ENCODE results near the gene CLDN4.
"Not testable (repeated sequence)": the region's sequence is repeated elsewhere in the genome, so short reads cannot be mapped to it uniquely, and the experiment has no call there.

The CLDN4 gene

GRCh38 chr7:73817121-73817520 is 13.7 kb upstream of the CLDN4 start:
- H3K4me3 ChIP-seq (ENCODE audit: low read depth, low read length), result no peak overlapping the region
- TF ChIP-seq, protein P1, sequence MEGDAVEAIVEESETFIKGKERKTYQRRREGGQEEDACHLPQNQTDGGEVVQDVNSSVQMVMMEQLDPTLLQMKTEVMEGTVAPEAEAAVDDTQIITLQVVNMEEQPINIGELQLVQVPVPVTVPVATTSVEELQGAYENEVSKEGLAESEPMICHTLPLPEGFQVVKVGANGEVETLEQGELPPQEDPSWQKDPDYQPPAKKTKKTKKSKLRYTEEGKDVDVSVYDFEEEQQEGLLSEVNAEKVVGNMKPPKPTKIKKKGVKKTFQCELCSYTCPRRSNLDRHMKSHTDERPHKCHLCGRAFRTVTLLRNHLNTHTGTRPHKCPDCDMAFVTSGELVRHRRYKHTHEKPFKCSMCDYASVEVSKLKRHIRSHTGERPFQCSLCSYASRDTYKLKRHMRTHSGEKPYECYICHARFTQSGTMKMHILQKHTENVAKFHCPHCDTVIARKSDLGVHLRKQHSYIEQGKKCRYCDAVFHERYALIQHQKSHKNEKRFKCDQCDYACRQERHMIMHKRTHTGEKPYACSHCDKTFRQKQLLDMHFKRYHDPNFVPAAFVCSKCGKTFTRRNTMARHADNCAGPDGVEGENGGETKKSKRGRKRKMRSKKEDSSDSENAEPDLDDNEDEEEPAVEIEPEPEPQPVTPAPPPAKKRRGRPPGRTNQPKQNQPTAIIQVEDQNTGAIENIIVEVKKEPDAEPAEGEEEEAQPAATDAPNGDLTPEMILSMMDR (IDR thresholded peaks at IDR 0.05; ENCODE audit: low read depth, low read length), result no peak
- in situ Hi-C loops (cut with HindIII; ENCODE audit: low sequenced_read_pairs), result no loop called here
- DNase-seq (ENCODE audit: low read depth, low spot score), result no peak

DNA sequence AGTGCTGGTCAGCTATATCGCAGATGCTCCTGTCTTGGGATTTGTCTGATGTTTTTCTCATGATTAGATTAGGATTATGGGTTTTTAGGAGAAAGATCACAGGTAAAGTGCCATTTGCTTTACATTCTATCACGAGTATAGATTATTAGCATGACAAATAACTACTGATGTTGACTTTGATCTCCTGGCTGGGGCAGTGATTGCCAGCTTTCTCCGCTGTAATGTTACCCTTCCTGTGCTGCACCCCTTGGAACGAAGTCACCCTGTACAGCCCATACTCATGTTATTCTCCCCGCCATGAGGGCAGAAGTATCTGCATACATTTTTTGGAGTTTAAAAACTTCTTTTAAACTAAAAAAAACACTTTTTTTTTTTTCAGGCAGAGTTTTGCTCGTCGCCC is 10.8 kb upstream of the CLDN4 start:
- TF ChIP-seq, protein P1 (IDR thresholded peaks at IDR 0.05; ENCODE audit: low read depth, low read length), result no peak
- no peak for DNase-seq (ENCODE audit: low read depth, low spot score)
- no peak overlapping the region for H3K4me3 ChIP-seq (ENCODE audit: low read depth, low read length)
- in situ Hi-C loops (cut with HindIII; ENCODE audit: low sequenced_read_pairs), result no loop called here

- H3K4me3 ChIP-seq (ENCODE audit: low read depth, low read length); DNase-seq (ENCODE audit: low read depth, low spot score); in situ Hi-C loops (cut with HindIII; ENCODE audit: low sequenced_read_pairs): not testable (repeated sequence)
Observed at GRCh38 chr7:73821597-73822285, 9.1 kb upstream of the CLDN4 start.

DNA sequence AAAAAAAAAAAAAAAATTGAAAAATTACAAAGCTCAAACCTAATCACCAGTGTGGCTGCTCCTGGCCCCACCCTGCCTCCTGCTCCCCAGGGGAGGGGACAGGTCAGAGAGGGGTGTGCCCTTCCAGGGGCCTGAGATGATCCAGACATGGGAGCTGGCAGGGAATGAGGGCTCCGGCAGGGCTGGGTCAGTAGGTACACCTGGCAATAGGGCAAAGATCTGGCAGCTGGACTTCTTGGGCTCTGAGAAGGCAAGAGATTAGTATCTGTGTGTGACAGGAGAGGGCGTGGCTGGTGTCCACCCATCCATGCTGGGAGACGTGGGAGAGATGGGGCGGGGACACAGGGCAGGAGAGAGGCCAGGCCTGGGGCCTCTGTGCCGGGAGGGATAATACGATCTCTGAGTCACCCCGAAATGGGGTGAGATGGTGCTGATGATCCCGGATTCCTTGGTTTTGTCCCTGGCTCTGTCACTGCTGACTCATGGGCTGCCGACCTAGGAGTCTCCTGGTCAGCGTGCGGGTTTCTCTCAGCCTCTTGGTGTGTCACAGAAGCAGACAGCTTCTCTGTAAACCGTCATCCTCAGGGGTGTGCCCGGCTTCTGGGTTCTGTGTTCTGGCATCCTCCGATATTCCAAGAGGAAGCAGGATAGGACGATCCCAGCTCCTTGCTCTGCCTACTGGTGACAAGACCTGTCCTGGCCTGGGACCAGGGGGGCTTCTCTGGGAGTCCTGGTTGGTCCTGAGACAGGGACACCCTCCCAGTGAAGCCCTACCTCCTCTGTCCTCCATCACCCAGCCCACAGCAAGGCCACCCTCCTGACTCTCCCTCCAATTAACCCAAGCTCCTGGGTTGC is 8.2 kb upstream of the CLDN4 start:
- no peak overlapping the region for H3K4me3 ChIP-seq (ENCODE audit: low read depth, low read length)
- in situ Hi-C loops (cut with HindIII; ENCODE audit: low sequenced_read_pairs), result no loop called here
- peak; percentile 90 for DNase-seq (ENCODE audit: low read depth, low spot score)
- TF ChIP-seq, protein P1 (IDR thresholded peaks at IDR 0.05; ENCODE audit: low read depth, low read length), result no peak

GRCh38 chr7:73823257-73823656 is 7.5 kb upstream of the CLDN4 start:
- TF ChIP-seq, protein P1 (IDR thresholded peaks at IDR 0.05; ENCODE audit: low read depth, low read length), result no peak
- no peak overlapping the region for H3K4me3 ChIP-seq (ENCODE audit: low read depth, low read length)
- DNase-seq (ENCODE audit: low read depth, low spot score), result no peak
- in situ Hi-C loops (cut with HindIII; ENCODE audit: low sequenced_read_pairs), result no loop called here

DNA sequence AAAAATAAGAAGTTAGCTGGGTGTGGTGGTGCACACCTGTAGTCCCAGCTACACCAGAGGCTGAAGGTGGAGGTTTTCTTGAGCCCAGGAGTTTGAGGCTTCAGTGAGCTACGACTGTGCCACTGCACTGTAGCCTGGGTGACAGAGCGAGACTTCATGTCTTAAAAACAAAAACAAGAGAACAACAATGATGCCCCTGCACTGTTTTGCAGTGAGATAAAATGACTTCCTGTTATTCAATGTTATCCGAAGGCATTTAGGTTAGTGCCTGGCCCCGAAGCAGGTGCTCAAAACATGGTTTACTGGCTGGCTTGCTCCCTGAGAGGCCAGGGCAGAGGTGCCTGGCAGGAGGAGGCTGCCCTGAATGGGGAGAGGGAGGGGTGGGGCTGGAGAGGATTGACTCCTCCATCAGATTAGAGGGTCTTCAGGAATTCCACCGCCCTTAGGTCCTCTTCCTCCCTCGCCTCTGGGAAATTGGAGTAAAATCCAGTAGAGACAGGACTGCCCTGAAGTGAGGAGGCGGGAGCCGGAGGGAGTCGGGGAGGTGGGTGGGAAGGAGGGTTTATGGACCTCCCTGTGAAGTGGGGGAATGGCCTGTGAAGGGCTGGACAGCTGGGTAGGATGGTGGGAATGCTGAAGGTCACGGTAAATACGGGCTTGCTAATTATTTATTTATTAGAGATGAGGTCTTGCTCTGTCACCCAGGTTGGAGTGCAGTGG is 6.8 kb upstream of the CLDN4 start:
- DNase-seq (ENCODE audit: low read depth, low spot score), result no peak
- no peak overlapping the region for H3K4me3 ChIP-seq (ENCODE audit: low read depth, low read length)
- TF ChIP-seq, protein P1 (IDR thresholded peaks at IDR 0.05; ENCODE audit: low read depth, low read length), result no peak
- in situ Hi-C loops (cut with HindIII; ENCODE audit: low sequenced_read_pairs), result no loop called here

Measured in astrocyte of the spinal cord (primary cell).